Psoas muscle (tissue), 8 donors: ENCODE measurements around the gene FGF6. TPM values are rescaled to one million over a fixed set of nuclear protein-coding genes. Genes with fewer than 3 reads are reported as not detected.
A peak's percentile ranks its signal among the peaks of the same experiment; 100 is the strongest.

ENCODE experiments used
- ATAC-seq, 4 donors: fragments of 200-7000 bp; cut with Tn5 transposase; one replicate each; pipeline ENCODE4 v1.9.1; 2020; ENCODE audit warnings: moderate library complexity in 3 of 4, mild to moderate bottlenecking in 2 of 4
- DNase-seq, 2 donors: peaks; one replicate each; pipeline ENCODE4 v3.0.0-alpha.2; 2020
- H3K27ac ChIP-seq: fragments of 200-600 bp; one replicate; pipeline ENCODE4 v1.8.0; 2022
- H3K27me3 ChIP-seq, 3 donors: fragments of 200-600 bp in 1 of 3; one replicate each; pipeline versions ENCODE4 v1.6.1 to v1.8.0; 2013 to 2022; ENCODE audit warnings: low read length in 2 of 3, mild to moderate bottlenecking in 2 of 3, moderate library complexity in 1 of 3; ENCODE audit not compliant: insufficient read depth in 3 of 3
- H3K36me3 ChIP-seq, 2 donors: fragments of 200-600 bp in 1 of 2; one replicate each; pipeline versions ENCODE4 v1.6.1 to v1.8.0; 2013 to 2022; ENCODE audit warnings: low read depth in 1 of 2, mild to moderate bottlenecking in 1 of 2, moderate library complexity in 1 of 2; ENCODE audit not compliant: insufficient read depth in 1 of 2
- H3K4me1 ChIP-seq: fragments of 200-600 bp; one replicate; pipeline ENCODE4 v1.8.0; 2022
- H3K4me3 ChIP-seq: fragments of 200-600 bp; one replicate; pipeline ENCODE4 v1.8.0; 2022; ENCODE audit warnings: mild to moderate bottlenecking
- H3K9me3 ChIP-seq: fragments of 200-600 bp; one replicate; pipeline ENCODE4 v1.8.0; 2022
- CTCF ChIP-seq: fragments of 200-600 bp; IDR thresholded peaks from one replicate; pipeline ENCODE4 v1.8.0; 2022; ENCODE audit warnings: antibody characterized with exemption
- WGBS, 3 donors: extraction: QIAGEN DNeasy Blood & Tissue Kit; methylation state at CpG; one replicate each; pipeline versions ENCODE4 v1.1.6 to v1.1.7; 2013; 5-methylcytosine and 5-hydroxymethylcytosine counted together
- intact Hi-C, 2 donors: fragments of 100-400 bp; cut with DNase I; formaldehyde crosslinking; loops; one replicate each; pipeline versions ENCODE4 v1.11.0 to v1.14.2; 2022
- polyA plus RNA-seq, 3 donors: library from polyadenylated mRNA; stranded (reverse); fragments of 200-250 nt; gene quantifications; one replicate each; pipeline ENCODE4 v1.2.3, GENCODE V29; 2013
- total RNA-seq, 4 donors: library from RNA; stranded (reverse); fragmentation: NEBNext Ultra II Directional in 2 of 4; extraction: Animal tissue kit (Norgen Biotek cat#: 25700) in 2 of 4; gene quantifications; one replicate each; pipeline versions ENCODE4 v1.2.1 to v1.2.4, GENCODE V29; 2021 to 2023
- donor health status: healthy with polysubstance abuse.
- donor health status: DM: no; HTN: no; CAD: no; lungs with moderate emphysema.
- donor health status: Bipolar disorder and iron deficiency.
- donor health status: healthy.
- donor health status: DM: yes; HTN: yes; CAD: no.
- donor health status: DM: no; HTN: no; CAD: no.
- donor health status: DM: no; HTN: no; CAD: no.
- donor health status: DM: yes; HTN: yes; CAD: no.

Gene FGF6
- total and polyA plus RNA-seq, 7 donors: 0.61 to 27.1 (median 4.0) TPM; not detected in 1

- intact Hi-C loops: loop anchor here in 1 of 2 donors (5.0 kb wide), 2 partner anchors 53 to 753 kb away; no protein-coding TSS in a partner anchor
- H3K9me3 ChIP-seq: no peaks in the 10 kb centered on the region
- ATAC-seq: no peak
Measured at GRCh38 chr12:4434301-4434700, 11.3 kb downstream of the FGF6 start.

GRCh38 chr12:4433745-4434058 is 11.9 kb downstream of the FGF6 start:
- TF ChIP-seq CTCF: no peak
- Histone ChIP-seq H3K4me3 (no peak overlapping the region), H3K36me3 (no peaks in the 10 kb centered on the region), H3K4me1 (peaks cover 24% of the 10 kb centered on the region), H3K27me3 (no peaks in the 10 kb centered on the region), H3K9me3 (no peaks in the 10 kb centered on the region), H3K27ac (peak overlapping the region; percentile 77)
- no peak for ATAC-seq
- intact Hi-C loops: loop anchor here in 1 of 2 donors (5.0 kb wide), 2 partner anchors 54 to 754 kb away; no protein-coding TSS in a partner anchor
- WGBS, 3 donors: 14 to 33% (median 27%) methylated on average over 4 of the region's 4 CpGs
- no peak for DNase-seq

More at GRCh38 chr12:4434301-4434700, 11.3 kb downstream of the FGF6 start:
- Histone ChIP-seq H3K4me1 (peaks cover 24% of the 10 kb centered on the region), H3K36me3 (no peaks in the 10 kb centered on the region), H3K27ac (peak overlapping the region; percentile 77), H3K4me3 (no peak overlapping the region), H3K27me3 (no peaks in the 10 kb centered on the region)
- no peak for DNase-seq
- TF ChIP-seq CTCF: no peak
- 59 to 74% (median 67%) methylated on average over 4 of the region's 4 CpGs for WGBS, 3 donors

GRCh38 chr12:4432878-4433744 is 12.5 kb downstream of the FGF6 start:
- 10 to 32% (median 22%) methylated on average over 9 of the region's 9 CpGs for whole genome bisulfite sequencing, 3 donors
- peak overlapping the region; percentile 77 for H3K27ac ChIP-seq
- peak; percentile 37 to 87 for DNase-seq
- H3K27me3 ChIP-seq: no peaks in the 10 kb centered on the region
- peak; percentile 87 to 96 (median 94) for ATAC-seq
- no peaks in the 10 kb centered on the region for H3K9me3 ChIP-seq
- no peak for TF ChIP-seq CTCF
- peaks cover 24% of the 10 kb centered on the region for H3K4me1 ChIP-seq
- intact Hi-C loops: loop anchor here in 1 of 2 donors (5.0 kb wide), 2 partner anchors 54 to 754 kb away; no protein-coding TSS in a partner anchor
- no peak overlapping the region for H3K4me3 ChIP-seq
- no peaks in the 10 kb centered on the region for H3K36me3 ChIP-seq

GRCh38 chr12:4431866-4432265 is 13.7 kb downstream of the FGF6 start:
- Histone ChIP-seq H3K4me3 (no peak overlapping the region), H3K4me1 (peaks cover 24% of the 10 kb centered on the region), H3K27ac (no peak overlapping the region), H3K9me3 (no peaks in the 10 kb centered on the region), H3K36me3 (no peaks in the 10 kb centered on the region), H3K27me3 (no peaks in the 10 kb centered on the region)
- intact Hi-C loops: loop anchor here in 1 of 2 donors (5.0 kb wide), 2 partner anchors 55 to 755 kb away; no protein-coding TSS in a partner anchor
- ATAC-seq (no peak), DNase-seq (no peak)
- WGBS, 3 donors: 77 to 86% (median 82%) methylated on average over 7 of the region's 7 CpGs
- TF ChIP-seq CTCF: no peak
